ENCODE data around the gene CELF3. TPM values are rescaled to one million over a fixed set of nuclear protein-coding genes. Genes with fewer than 3 reads are reported as not detected.

CELF3 gene
- polyA plus RNA-seq, 1 donor from 2014 or later, result 89.0 TPM

DNA sequence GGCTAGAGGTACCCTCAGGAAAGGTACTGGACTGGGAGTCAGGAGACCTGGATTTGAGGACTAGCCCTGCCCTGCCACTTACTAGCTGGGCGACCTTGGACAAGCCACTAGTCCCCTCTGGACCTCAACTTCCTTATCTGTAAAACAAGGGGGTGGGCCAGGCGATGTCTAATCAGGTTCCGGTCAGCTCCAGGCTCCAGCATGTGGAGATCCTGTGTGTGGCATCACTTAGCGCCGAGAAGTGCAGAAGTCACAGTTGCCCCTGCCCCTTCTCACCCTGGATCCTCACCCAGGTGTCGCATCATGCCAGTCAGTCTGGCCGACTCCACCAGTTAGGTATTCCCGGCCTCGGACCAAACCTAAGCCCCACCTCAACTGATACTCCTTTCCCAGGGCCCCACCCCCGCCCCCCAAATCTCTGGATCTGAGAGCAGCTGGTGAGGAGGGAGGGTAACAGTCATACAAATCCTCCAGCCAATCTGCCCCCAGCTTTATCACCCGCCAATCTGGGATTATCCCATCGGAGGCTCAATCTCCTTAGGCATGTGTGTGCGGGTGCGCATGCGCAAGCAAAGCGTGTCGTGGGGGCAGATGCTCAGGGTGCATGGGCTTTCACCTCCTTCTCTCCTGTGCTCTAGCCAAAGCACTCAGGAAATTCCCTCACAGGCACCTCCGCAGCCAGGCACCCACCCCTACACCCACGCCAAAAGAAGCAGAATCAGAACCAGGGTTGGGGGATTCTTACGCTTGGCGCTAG, 5.4 kb downstream of the CELF3 start:
- Histone ChIP-seq H3K79me2 (replicated peaks; ENCODE audit: insufficient read depth, low read length) (peaks cover 81% of the 10 kb centered on the region), H3F3A (ENCODE audit: insufficient read depth, low read length, poor library complexity, severe bottlenecking) (peaks cover 6% of the 10 kb centered on the region), H3K36me3 (ENCODE audit: insufficient read depth, low read length) (peaks cover 11% of the 10 kb centered on the region), H3K9ac (ENCODE audit: low read length) (peak overlapping the region; percentile 94), H3K9me2 (ENCODE audit: insufficient read depth, low read length) (no peaks in the 10 kb centered on the region), H4K20me1 (ENCODE audit: insufficient read depth) (no peaks in the 10 kb centered on the region), H3K4me2 (ENCODE audit: low read length) (peak overlapping the region; percentile 80), H3K4me3 (ENCODE audit: low read length) (peak overlapping the region; percentile 72), H3K9me3 (ENCODE audit: low read length) (no peaks in the 10 kb centered on the region), H3K27ac (ENCODE audit: low read length) (peak overlapping the region; percentile 99), H3K27me3 (ENCODE audit: insufficient read depth, low read depth, low read length) (no peaks in the 10 kb centered on the region), H2AFZ (ENCODE audit: low read depth, low read length) (no peak overlapping the region)
- TF ChIP-seq POLR2AphosphoS5 (IDR thresholded peaks at IDR 0.05) (no peak), SMC3 (conservative IDR thresholded peaks at IDR 0.05; ENCODE audit: poor library complexity) (no peak), RAD21 (conservative IDR thresholded peaks at IDR 0.05) (no peak), EZH2 (IDR thresholded peaks at IDR 0.05; ENCODE audit: borderline replicate concordance, insufficient read depth, low read length, poor library complexity, severe bottlenecking) (no peak), TAF1 (IDR thresholded peaks at IDR 0.05; ENCODE audit: low read depth) (no peak), MXI1 (conservative IDR thresholded peaks at IDR 0.05; ENCODE audit: poor library complexity, severe bottlenecking) (no peak), EP300 (conservative IDR thresholded peaks at IDR 0.05; ENCODE audit: poor library complexity, severe bottlenecking) (no peak)
- TF ChIP-seq, protein P1, sequence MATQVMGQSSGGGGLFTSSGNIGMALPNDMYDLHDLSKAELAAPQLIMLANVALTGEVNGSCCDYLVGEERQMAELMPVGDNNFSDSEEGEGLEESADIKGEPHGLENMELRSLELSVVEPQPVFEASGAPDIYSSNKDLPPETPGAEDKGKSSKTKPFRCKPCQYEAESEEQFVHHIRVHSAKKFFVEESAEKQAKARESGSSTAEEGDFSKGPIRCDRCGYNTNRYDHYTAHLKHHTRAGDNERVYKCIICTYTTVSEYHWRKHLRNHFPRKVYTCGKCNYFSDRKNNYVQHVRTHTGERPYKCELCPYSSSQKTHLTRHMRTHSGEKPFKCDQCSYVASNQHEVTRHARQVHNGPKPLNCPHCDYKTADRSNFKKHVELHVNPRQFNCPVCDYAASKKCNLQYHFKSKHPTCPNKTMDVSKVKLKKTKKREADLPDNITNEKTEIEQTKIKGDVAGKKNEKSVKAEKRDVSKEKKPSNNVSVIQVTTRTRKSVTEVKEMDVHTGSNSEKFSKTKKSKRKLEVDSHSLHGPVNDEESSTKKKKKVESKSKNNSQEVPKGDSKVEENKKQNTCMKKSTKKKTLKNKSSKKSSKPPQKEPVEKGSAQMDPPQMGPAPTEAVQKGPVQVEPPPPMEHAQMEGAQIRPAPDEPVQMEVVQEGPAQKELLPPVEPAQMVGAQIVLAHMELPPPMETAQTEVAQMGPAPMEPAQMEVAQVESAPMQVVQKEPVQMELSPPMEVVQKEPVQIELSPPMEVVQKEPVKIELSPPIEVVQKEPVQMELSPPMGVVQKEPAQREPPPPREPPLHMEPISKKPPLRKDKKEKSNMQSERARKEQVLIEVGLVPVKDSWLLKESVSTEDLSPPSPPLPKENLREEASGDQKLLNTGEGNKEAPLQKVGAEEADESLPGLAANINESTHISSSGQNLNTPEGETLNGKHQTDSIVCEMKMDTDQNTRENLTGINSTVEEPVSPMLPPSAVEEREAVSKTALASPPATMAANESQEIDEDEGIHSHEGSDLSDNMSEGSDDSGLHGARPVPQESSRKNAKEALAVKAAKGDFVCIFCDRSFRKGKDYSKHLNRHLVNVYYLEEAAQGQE (IDR thresholded peaks at IDR 0.05; ENCODE audit: borderline replicate concordance), result no peak
- TF ChIP-seq, protein P2, sequence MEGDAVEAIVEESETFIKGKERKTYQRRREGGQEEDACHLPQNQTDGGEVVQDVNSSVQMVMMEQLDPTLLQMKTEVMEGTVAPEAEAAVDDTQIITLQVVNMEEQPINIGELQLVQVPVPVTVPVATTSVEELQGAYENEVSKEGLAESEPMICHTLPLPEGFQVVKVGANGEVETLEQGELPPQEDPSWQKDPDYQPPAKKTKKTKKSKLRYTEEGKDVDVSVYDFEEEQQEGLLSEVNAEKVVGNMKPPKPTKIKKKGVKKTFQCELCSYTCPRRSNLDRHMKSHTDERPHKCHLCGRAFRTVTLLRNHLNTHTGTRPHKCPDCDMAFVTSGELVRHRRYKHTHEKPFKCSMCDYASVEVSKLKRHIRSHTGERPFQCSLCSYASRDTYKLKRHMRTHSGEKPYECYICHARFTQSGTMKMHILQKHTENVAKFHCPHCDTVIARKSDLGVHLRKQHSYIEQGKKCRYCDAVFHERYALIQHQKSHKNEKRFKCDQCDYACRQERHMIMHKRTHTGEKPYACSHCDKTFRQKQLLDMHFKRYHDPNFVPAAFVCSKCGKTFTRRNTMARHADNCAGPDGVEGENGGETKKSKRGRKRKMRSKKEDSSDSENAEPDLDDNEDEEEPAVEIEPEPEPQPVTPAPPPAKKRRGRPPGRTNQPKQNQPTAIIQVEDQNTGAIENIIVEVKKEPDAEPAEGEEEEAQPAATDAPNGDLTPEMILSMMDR (IDR thresholded peaks at IDR 0.05; ENCODE audit: poor library complexity, severe bottlenecking), result no peak

DNA sequence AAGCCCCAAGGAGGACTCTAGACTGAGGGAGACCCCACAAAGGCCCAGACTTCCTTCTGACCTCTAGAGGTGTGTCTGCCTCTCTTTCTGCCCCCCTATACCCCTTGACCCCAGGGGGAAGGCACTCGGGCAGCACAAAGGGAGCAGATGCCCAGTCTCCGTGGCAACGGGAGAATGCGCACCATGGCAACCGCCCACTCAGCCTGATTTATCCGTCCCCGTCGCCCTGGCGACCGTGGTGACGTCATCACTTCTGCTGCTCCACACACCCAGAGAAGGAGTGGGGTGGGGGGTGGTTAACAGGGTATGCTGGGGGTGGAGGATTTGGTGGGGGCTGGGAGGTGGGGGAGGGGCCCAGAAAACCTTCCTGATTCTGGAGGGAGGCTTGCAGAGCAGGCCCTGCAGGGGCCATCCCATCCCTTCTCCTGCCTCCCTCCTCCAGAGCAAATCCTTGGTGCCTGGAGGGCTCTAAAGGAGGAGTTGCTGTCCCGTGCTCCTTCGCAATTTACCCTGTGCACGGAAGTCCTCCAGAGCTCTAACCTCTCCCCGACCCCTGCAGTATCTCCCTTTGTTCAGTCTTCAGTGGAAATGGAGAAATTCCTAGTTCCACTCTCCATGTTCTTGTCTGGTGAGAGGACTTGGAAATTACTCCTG, 6.3 kb downstream of the CELF3 start:
- peak overlapping the region; percentile 80 for H3K4me2 ChIP-seq (ENCODE audit: low read length)
- peak overlapping the region; percentile 94 for H3K9ac ChIP-seq (ENCODE audit: low read length)
- peaks cover 6% of the 10 kb centered on the region for H3F3A ChIP-seq (ENCODE audit: insufficient read depth, low read length, poor library complexity, severe bottlenecking)
- H3K9me3 ChIP-seq (ENCODE audit: low read length), result no peaks in the 10 kb centered on the region
- H3K36me3 ChIP-seq (ENCODE audit: insufficient read depth, low read length), result peaks cover 11% of the 10 kb centered on the region
- H2AFZ ChIP-seq (ENCODE audit: low read depth, low read length), result no peak overlapping the region
- H3K79me2 ChIP-seq (replicated peaks; ENCODE audit: insufficient read depth, low read length), result peaks cover 72% of the 10 kb centered on the region
- no peaks in the 10 kb centered on the region for H3K27me3 ChIP-seq (ENCODE audit: insufficient read depth, low read depth, low read length)
- no peaks in the 10 kb centered on the region for H3K9me2 ChIP-seq (ENCODE audit: insufficient read depth, low read length)
- H3K4me3 ChIP-seq (ENCODE audit: low read length), result peak overlapping the region; percentile 72
- peak overlapping the region; percentile 99 for H3K27ac ChIP-seq (ENCODE audit: low read length)
- TF ChIP-seq EP300 (conservative IDR thresholded peaks at IDR 0.05; ENCODE audit: poor library complexity, severe bottlenecking) (peak; percentile 71), MXI1 (conservative IDR thresholded peaks at IDR 0.05; ENCODE audit: poor library complexity, severe bottlenecking) (peak; percentile 76), RAD21 (conservative IDR thresholded peaks at IDR 0.05) (no peak), TAF1 (IDR thresholded peaks at IDR 0.05; ENCODE audit: low read depth) (no peak), EZH2 (IDR thresholded peaks at IDR 0.05; ENCODE audit: borderline replicate concordance, insufficient read depth, low read length, poor library complexity, severe bottlenecking) (no peak)
- TF ChIP-seq, protein P2 (IDR thresholded peaks at IDR 0.05; ENCODE audit: poor library complexity, severe bottlenecking), result no peak
- TF ChIP-seq, protein P1 (IDR thresholded peaks at IDR 0.05; ENCODE audit: borderline replicate concordance), result no peak
- H4K20me1 ChIP-seq (ENCODE audit: insufficient read depth), result no peaks in the 10 kb centered on the region
